Measurements from ENCODE around the gene MYCBPAP.

MYCBPAP gene

DNA sequence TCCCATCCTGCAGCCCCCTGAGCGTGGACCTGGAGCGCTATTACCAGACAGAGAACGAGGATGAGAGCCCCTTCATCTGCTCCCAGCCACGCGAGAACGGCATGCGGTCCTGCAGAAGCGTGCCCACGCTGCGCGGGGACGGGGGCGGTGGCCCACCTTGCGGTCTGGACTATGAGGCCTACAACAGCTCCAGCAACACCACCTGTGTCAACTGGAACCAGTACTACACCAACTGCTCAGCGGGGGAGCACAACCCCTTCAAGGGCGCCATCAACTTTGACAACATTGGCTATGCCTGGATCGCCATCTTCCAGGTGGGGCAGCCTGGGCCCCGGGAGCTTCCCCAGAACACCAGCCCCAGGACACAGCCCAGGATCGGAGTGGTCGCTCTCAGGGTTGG lies 64.3 kb downstream of the MYCBPAP start:
- DNase-seq (ENCODE audit: low read depth) = no peak

DNA sequence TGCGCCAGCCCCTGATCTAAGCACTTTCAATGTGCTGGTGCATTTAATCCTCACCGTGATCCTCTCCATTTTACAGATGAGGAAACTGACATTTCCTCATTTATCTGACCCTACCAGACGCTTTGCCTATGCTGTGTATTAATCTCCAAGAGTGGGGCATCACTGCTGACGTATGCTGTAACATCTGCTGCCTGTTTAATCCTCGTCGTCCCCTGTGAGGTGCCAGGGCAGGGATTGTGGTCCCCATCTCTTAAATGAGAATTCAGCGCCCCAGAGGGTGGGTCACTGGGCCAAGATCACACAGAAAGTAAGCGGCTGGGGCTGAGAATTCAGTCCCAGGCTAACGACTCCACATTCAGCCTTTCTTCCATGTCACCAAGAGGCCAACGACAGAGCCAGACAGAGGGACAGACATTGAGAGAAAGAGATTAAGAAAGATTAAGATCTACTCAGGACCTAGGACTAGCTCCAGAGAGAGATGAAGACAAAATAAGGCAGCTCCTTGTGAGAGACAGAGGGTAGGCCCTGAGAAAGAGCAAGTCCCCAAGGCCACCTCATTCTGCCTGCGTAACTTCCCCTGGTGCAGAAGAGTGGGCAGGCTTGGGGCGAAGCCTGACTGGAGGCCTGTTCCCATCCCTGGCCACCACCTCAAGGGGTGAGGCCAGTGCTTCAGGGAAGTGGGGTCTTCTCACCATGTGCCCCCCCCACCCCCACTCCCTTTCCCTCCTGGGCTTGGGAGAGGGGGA lies 65.8 kb downstream of the MYCBPAP start:
- DNase-seq (ENCODE audit: low read depth) = no peak

DNA sequence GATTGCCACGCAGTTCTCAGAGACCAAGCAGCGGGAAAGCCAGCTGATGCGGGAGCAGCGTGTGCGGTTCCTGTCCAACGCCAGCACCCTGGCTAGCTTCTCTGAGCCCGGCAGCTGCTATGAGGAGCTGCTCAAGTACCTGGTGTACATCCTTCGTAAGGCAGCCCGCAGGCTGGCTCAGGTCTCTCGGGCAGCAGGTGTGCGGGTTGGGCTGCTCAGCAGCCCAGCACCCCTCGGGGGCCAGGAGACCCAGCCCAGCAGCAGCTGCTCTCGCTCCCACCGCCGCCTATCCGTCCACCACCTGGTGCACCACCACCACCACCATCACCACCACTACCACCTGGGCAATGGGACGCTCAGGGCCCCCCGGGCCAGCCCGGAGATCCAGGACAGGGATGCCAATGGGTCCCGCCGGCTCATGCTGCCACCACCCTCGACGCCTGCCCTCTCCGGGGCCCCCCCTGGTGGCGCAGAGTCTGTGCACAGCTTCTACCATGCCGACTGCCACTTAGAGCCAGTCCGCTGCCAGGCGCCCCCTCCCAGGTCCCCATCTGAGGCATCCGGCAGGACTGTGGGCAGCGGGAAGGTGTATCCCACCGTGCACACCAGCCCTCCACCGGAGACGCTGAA lies 67.5 kb downstream of the MYCBPAP start:
- no peak for DNase-seq (ENCODE audit: low read depth)

DNA sequence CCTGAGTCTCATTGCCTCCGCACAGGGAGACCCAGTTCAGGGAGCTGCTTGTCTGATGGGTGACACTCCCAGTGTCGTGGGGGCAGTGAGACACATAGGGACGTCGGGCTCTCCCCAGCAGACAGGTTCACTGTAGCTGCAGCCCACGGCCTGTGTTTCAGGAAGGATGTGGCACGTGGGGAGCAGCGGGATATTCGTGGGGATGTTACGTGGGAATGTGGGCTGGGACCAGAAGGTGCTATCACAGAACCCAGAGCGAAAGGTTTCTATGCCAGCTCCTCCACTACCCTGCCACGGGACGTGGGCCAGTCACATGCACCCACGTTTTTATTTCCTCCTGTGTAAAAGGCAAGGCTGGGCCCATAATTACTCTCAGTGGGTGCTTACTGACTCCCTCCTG lies 68.6 kb downstream of the MYCBPAP start:
- DNase-seq (ENCODE audit: low read depth) = no peak

DNA sequence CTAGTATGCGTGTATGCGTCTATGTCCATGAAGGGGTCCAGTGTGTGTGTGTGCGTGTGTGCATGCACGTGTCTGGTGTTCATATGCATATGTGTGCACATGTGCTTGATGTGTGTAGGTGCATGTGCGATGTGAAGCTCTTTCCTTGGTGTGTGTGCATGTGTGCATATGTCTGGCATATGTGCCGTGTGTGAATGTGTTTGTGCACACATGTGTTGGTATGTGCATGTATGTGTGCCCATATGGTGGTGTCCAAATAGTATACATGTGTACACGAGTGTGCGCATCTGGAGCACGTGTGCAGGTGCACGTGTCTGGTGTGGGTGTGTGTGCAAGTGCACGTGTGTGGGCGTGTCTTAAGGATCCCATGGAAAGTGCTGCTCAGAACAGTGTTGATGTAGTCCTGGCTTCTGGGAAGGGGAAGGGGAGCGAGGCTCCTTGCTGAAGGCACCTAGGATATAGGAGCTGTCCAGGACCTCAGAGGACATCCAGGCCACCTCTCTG lies 69.3 kb downstream of the MYCBPAP start:
- DNase-seq (ENCODE audit: low read depth) = no peak

DNA sequence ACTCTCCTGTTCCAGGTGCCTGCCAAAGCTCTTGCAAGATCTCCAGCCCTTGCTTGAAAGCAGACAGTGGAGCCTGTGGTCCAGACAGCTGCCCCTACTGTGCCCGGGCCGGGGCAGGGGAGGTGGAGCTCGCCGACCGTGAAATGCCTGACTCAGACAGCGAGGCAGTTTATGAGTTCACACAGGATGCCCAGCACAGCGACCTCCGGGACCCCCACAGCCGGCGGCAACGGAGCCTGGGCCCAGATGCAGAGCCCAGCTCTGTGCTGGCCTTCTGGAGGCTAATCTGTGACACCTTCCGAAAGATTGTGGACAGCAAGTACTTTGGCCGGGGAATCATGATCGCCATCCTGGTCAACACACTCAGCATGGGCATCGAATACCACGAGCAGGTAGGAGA lies 69.9 kb downstream of the MYCBPAP start:
- no peak for DNase-seq (ENCODE audit: low read depth)

DNA sequence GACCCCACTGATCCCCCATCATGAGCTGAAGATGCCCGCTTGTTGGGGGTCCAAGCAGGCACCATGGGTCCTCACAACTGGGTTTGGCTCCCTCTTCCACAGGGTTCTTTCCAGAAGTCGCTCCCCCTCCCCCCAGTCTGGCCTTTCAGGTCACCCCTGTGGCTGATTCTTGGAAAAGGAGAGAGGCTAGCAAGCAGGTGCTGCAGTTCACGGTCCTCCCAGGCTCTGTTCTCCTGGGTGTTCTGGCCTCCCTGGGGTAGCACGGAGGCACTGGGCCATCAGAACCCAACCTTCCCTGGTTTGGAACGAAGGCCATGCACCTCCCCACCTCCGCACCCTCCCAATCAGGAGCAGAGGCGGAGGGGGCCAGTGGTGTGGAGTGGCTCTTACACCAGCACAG lies 71.2 kb downstream of the MYCBPAP start:
- DNase-seq (ENCODE audit: low read depth) = no peak

DNA sequence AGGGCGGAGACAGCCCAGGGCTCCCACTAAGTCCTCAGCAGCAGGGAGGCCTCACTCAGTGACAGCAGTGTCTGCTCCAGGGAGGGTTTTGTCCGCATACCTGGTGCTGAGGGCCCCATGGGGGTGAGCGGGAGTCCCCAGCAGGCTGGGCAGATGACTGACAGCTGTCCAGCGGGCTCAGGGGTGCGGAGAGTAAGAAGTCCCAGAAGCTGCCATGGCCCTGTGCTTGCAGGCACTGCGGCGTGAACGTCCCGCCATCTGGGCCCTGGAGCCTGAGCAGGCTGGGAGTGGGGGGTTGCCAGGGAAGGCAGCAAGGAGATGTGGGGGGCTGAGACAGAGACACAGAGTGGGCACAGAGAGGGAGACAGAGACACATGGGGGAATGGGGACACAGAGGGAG lies 72.4 kb downstream of the MYCBPAP start:
- DNase-seq (ENCODE audit: low read depth) = no peak
